Measurements from ENCODE around the gene ST6GAL1.

GRCh38 chr3:186983659-186984058 is 53.3 kb downstream of the ST6GAL1 start:
- TF ChIP-seq, protein P1, sequence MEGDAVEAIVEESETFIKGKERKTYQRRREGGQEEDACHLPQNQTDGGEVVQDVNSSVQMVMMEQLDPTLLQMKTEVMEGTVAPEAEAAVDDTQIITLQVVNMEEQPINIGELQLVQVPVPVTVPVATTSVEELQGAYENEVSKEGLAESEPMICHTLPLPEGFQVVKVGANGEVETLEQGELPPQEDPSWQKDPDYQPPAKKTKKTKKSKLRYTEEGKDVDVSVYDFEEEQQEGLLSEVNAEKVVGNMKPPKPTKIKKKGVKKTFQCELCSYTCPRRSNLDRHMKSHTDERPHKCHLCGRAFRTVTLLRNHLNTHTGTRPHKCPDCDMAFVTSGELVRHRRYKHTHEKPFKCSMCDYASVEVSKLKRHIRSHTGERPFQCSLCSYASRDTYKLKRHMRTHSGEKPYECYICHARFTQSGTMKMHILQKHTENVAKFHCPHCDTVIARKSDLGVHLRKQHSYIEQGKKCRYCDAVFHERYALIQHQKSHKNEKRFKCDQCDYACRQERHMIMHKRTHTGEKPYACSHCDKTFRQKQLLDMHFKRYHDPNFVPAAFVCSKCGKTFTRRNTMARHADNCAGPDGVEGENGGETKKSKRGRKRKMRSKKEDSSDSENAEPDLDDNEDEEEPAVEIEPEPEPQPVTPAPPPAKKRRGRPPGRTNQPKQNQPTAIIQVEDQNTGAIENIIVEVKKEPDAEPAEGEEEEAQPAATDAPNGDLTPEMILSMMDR (IDR thresholded peaks at IDR 0.05): no peak
- TF ChIP-seq POLR2A (IDR thresholded peaks at IDR 0.05) (no peak), EP300 (IDR thresholded peaks at IDR 0.05) (no peak)
